GM23338 (cell line): Measurements from ENCODE around the gene VAPA.

Experiments used
- EZH2phosphoT487 ChIP-seq: fragments of 200-600 bp; sonication (generic); IDR thresholded peaks from one replicate; pipeline ENCODE4 v1.8.1; 2018; ENCODE audit warnings: antibody characterized with exemption; ENCODE audit not compliant: unreplicated experiment
- POLR2AphosphoS5 ChIP-seq: IDR thresholded peaks from 2 replicates; pipeline ENCODE4 v1.6.1; 2016; ENCODE audit warnings: antibody characterized with exemption, low read depth
- TF ChIP-seq, protein P1 (sequence below), 2 experiments: fragments of 200-600 bp in 1 of 2; sonication (generic) in 1 of 2; conservative IDR thresholded peaks; 2 replicates each; pipeline versions ENCODE4 v1.5.1 to v1.6.1; 2016 to 2017; ENCODE audit warnings: antibody characterized with exemption in 2 of 2, low read depth in 2 of 2, mild to moderate bottlenecking in 2 of 2, moderate library complexity in 1 of 2
- TF ChIP-seq, protein P2 (sequence below): IDR thresholded peaks from one replicate; pipeline ENCODE4 v1.6.1; 2018; ENCODE audit warnings: antibody characterized with exemption; ENCODE audit not compliant: unreplicated experiment

DNA sequence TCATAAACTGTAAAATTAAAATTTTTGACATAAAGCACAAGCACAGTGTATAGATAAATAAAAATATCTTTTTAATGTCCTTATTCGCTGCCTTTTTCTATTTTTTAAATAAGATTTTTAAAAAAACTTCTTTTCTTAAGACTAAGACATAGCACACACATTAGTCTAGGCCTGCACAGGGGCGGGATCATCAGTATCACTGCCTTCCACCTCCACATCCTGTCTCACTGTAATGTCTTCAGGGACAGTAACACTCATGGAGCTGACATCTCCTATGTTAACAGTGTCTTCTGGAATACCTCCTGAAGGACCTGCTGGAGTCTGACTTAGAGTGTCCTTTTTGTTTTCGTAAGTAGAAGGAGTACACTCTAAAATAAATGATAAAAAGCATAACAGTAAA, 33.0 kb downstream of the VAPA start:
- TF ChIP-seq, protein P1, sequence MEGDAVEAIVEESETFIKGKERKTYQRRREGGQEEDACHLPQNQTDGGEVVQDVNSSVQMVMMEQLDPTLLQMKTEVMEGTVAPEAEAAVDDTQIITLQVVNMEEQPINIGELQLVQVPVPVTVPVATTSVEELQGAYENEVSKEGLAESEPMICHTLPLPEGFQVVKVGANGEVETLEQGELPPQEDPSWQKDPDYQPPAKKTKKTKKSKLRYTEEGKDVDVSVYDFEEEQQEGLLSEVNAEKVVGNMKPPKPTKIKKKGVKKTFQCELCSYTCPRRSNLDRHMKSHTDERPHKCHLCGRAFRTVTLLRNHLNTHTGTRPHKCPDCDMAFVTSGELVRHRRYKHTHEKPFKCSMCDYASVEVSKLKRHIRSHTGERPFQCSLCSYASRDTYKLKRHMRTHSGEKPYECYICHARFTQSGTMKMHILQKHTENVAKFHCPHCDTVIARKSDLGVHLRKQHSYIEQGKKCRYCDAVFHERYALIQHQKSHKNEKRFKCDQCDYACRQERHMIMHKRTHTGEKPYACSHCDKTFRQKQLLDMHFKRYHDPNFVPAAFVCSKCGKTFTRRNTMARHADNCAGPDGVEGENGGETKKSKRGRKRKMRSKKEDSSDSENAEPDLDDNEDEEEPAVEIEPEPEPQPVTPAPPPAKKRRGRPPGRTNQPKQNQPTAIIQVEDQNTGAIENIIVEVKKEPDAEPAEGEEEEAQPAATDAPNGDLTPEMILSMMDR (conservative IDR thresholded peaks at IDR 0.05; ENCODE audit: low read depth in 2 of 2), result no peak
- TF ChIP-seq, protein P2, sequence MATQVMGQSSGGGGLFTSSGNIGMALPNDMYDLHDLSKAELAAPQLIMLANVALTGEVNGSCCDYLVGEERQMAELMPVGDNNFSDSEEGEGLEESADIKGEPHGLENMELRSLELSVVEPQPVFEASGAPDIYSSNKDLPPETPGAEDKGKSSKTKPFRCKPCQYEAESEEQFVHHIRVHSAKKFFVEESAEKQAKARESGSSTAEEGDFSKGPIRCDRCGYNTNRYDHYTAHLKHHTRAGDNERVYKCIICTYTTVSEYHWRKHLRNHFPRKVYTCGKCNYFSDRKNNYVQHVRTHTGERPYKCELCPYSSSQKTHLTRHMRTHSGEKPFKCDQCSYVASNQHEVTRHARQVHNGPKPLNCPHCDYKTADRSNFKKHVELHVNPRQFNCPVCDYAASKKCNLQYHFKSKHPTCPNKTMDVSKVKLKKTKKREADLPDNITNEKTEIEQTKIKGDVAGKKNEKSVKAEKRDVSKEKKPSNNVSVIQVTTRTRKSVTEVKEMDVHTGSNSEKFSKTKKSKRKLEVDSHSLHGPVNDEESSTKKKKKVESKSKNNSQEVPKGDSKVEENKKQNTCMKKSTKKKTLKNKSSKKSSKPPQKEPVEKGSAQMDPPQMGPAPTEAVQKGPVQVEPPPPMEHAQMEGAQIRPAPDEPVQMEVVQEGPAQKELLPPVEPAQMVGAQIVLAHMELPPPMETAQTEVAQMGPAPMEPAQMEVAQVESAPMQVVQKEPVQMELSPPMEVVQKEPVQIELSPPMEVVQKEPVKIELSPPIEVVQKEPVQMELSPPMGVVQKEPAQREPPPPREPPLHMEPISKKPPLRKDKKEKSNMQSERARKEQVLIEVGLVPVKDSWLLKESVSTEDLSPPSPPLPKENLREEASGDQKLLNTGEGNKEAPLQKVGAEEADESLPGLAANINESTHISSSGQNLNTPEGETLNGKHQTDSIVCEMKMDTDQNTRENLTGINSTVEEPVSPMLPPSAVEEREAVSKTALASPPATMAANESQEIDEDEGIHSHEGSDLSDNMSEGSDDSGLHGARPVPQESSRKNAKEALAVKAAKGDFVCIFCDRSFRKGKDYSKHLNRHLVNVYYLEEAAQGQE, result no peak
- no peak for TF ChIP-seq EZH2phosphoT487
- TF ChIP-seq POLR2AphosphoS5, result no peak
